ENCODE data around the gene WWOX.

DNA sequence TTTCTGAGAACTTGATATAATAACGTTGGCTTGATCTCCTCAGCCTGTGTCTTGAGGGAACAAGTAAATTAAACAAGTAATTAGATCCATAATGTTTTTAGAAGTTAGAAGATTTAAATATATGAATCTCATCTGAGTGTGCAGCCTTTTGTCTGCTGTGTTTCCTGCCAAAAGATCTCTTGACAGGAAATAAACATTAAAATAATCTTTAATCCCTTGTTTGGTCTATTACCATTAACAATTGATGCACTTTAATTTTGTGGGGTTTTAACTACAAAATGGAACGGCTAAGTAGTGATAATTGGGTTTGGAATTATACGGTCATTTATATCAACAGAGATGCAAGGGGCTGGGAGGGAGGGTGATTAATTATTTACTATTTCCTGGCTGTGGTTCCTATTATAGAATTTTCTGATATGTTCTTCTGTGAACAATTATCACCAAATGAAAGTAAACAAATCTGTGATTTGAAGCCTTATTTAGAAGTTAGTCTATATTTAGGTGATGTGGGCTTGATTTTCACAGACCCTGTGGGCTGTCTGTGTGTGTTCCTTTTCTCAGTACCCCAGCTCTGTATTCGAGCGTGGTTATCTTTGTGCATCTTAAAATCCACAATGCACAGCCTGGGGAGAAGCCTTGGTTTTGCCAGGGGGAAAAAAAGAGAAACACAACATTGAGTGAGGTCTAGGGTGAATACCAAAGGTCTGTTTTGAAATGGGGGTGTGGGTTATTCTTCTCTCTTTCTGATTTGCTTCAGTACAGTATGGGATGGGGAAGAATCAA is 556.1 kb downstream of the WWOX start:
- TF ChIP-seq CTCF (conservative IDR thresholded peaks at IDR 0.05; ENCODE audit: low read depth, low read length) (no peak), EZH2 (IDR thresholded peaks at IDR 0.05; ENCODE audit: borderline replicate concordance, low read depth, low read length, poor library complexity, severe bottlenecking) (no peak)

All from A673 (cell line).